Trophoblast cell (in vitro differentiated cells and primary cell): ENCODE results near the gene INPP4A.

Experiments used
- DNase-seq, 2 donors: peaks; one replicate each; pipeline ENCODE4 v3.0.0-alpha.2; 2016
- H2AFZ ChIP-seq: 2 replicates; pipeline ENCODE4 v1.6.1; 2013; ENCODE audit warnings: low read length, moderate library complexity, mild to moderate bottlenecking; ENCODE audit not compliant: insufficient read depth, poor library complexity
- H2AK5ac ChIP-seq: 2 replicates; pipeline ENCODE4 v1.6.1; 2013; ENCODE audit warnings: mild to moderate bottlenecking, low read length
- H2BK120ac ChIP-seq: 2 replicates; pipeline ENCODE4 v1.6.1; 2013; ENCODE audit warnings: low read length, mild to moderate bottlenecking, moderate library complexity; ENCODE audit not compliant: insufficient read depth, poor library complexity
- H2BK12ac ChIP-seq: 2 replicates; pipeline ENCODE4 v1.6.1; 2013; ENCODE audit warnings: mild to moderate bottlenecking, low read length, moderate library complexity
- H2BK5ac ChIP-seq: 2 replicates; pipeline ENCODE4 v1.6.1; 2013; ENCODE audit warnings: low read length, low read depth, moderate library complexity, mild to moderate bottlenecking; ENCODE audit not compliant: poor library complexity
- H3K14ac ChIP-seq: 2 replicates; pipeline ENCODE4 v1.6.1; 2013; ENCODE audit warnings: mild to moderate bottlenecking, low read length
- H3K18ac ChIP-seq: 2 replicates; pipeline ENCODE4 v1.6.1; 2013; ENCODE audit warnings: mild to moderate bottlenecking, low read length
- H3K23ac ChIP-seq: 2 replicates; pipeline ENCODE4 v1.6.1; 2013; ENCODE audit warnings: low read length
- H3K27ac ChIP-seq: 2 replicates; pipeline ENCODE4 v1.5.1; 2013; ENCODE audit warnings: low read depth, mild to moderate bottlenecking, inconsistent platforms, low read length, moderate library complexity
- H3K27me3 ChIP-seq: 2 replicates; pipeline ENCODE4 v1.6.1; 2013; ENCODE audit warnings: inconsistent platforms, mild to moderate bottlenecking, low read length, moderate library complexity; ENCODE audit not compliant: insufficient read depth
- H3K36me3 ChIP-seq, 2 experiments: 1 replicate in 1 of 2; 2 replicates in 1 of 2; pipeline ENCODE4 v1.6.1; 2013; ENCODE audit warnings: low read length in 2 of 2, mild to moderate bottlenecking in 2 of 2, moderate library complexity in 1 of 2; ENCODE audit not compliant: insufficient read depth in 2 of 2, control insufficient read depth in 1 of 2
- H3K4ac ChIP-seq: 2 replicates; pipeline ENCODE4 v1.6.1; 2013; ENCODE audit warnings: low read depth, mild to moderate bottlenecking, low read length, moderate library complexity
- H3K4me1 ChIP-seq, 2 experiments: 1 replicate in 1 of 2; 2 replicates in 1 of 2; pipeline ENCODE4 v1.6.1; 2013; ENCODE audit warnings: low read length in 2 of 2, mild to moderate bottlenecking in 2 of 2, moderate library complexity in 1 of 2; ENCODE audit not compliant: insufficient read depth in 2 of 2, control insufficient read depth in 1 of 2
- H3K4me2 ChIP-seq: 2 replicates; pipeline ENCODE4 v1.6.1; 2013; ENCODE audit warnings: inconsistent platforms, mild to moderate bottlenecking, low read length, moderate library complexity
- H3K4me3 ChIP-seq: 2 replicates; pipeline ENCODE4 v1.5.1; 2013; ENCODE audit warnings: mild to moderate bottlenecking, low read depth, low read length, inconsistent platforms
- H3K79me1 ChIP-seq: one replicate; pipeline ENCODE4 v1.6.1; 2013; ENCODE audit warnings: low read length
- H3K79me2 ChIP-seq: 2 replicates; pipeline ENCODE4 v1.6.1; 2013; ENCODE audit warnings: low read length, mild to moderate bottlenecking; ENCODE audit not compliant: control insufficient read depth, insufficient read depth, poor library complexity
- H3K9ac ChIP-seq: 2 replicates; pipeline ENCODE4 v1.6.1; 2013; ENCODE audit warnings: mild to moderate bottlenecking, low read length
- H3K9me3 ChIP-seq: 2 replicates; pipeline ENCODE4 v1.6.1; 2013; ENCODE audit warnings: low read depth, mild to moderate bottlenecking, control low read depth, inconsistent platforms, low read length; ENCODE audit not compliant: insufficient read depth
- H4K12ac ChIP-seq: 2 replicates; pipeline ENCODE4 v1.6.1; 2013; ENCODE audit warnings: low read depth, mild to moderate bottlenecking, low read length, moderate library complexity
- H4K8ac ChIP-seq: 2 replicates; pipeline ENCODE4 v1.6.1; 2013; ENCODE audit warnings: low read depth, mild to moderate bottlenecking, low read length, moderate library complexity
- H4K91ac ChIP-seq: one replicate; pipeline ENCODE4 v1.6.1; 2013; ENCODE audit warnings: low read depth, mild to moderate bottlenecking, low read length, moderate library complexity
- WGBS: extraction: QIAGEN DNeasy Blood & Tissue Kit; methylation state at CpG from one replicate; pipeline ENCODE4 v1.1.7; 2013; ENCODE audit warnings: missing lambda C conversion rate; ENCODE audit not compliant: insufficient read length, insufficient coverage; ENCODE audit errors: extremely low coverage; 5-methylcytosine and 5-hydroxymethylcytosine counted together

The INPP4A gene

DNA sequence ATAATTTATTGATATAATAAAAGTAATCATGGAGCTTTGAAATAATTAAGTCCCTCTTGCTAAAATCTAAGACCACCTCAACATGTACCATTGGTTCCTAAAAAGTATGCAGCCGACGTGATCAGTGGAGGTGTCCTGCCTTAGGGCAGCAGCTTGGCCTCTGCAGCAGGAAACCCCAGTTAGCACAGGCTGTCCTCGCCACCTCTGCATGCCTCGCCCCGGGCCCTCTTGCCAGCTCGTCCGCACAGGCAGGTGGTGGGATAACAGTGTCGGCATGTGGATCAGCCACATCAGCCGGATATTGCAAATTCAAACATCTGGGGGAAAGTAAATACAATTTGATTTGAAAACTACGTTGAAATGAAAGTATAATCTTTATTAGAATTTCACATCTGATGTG lies 140.7 kb downstream of the INPP4A start:
- H3K79me1 ChIP-seq, result no peaks in the 10 kb centered on the region
- H3K36me3 ChIP-seq, result peaks cover 13 to 24% of the 10 kb centered on the region in 2 experiments
- no peak overlapping the region for H4K12ac ChIP-seq
- H3K14ac ChIP-seq, result no peak overlapping the region
- DNase-seq, result no peak
- H3K23ac ChIP-seq, result no peak overlapping the region
- no peak overlapping the region for H2AFZ ChIP-seq
- no peak overlapping the region for H3K27ac ChIP-seq
- no peaks in the 10 kb centered on the region for H3K4me1 ChIP-seq
- no CpG with 5 or more reads among the region's 10 CpGs for WGBS
- no peak overlapping the region for H3K9ac ChIP-seq
- no peak overlapping the region for H2BK120ac ChIP-seq
- H2BK5ac ChIP-seq, result no peak overlapping the region
- no peak overlapping the region for H3K4me3 ChIP-seq
- H4K91ac ChIP-seq, result no peak overlapping the region
- no peak overlapping the region for H2AK5ac ChIP-seq
- H3K4ac ChIP-seq, result no peak overlapping the region
- H2BK12ac ChIP-seq, result no peak overlapping the region
- no peak overlapping the region for H3K18ac ChIP-seq
- H3K79me2 ChIP-seq, result peaks cover 2% of the 10 kb centered on the region
- H4K8ac ChIP-seq, result no peak overlapping the region
- H3K27me3 ChIP-seq, result no peaks in the 10 kb centered on the region
- no peaks in the 10 kb centered on the region for H3K9me3 ChIP-seq
- no peak overlapping the region for H3K4me2 ChIP-seq

DNA sequence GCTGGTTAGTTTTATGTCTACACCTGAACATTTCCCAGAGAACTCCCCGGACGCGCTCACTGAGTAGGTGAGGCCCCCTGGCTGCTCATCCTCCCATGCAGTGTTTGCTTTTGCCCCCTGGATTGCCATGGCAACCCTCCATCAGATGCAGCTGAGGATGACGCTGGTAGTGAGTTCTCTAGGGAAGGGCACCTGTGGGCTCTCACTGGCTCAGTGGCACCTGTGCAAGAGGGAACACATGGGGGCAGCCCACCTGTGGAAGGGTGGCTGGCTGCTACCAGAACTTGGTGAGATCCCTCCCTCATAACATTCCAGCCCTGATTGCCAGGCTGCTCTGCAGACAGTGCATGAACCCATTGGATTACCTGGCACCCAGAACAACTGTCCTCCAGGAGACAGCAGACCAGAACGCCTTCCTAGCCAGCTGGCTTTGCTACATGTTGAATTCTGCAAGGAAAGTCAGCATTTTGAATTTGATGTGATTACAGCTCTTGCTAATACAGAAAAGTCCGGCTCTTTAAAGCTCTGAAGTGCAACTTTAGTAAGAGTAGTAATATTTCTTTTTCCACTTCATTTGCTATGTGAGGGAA lies 142.0 kb downstream of the INPP4A start:
- H3K9ac ChIP-seq, result no peak overlapping the region
- H4K91ac ChIP-seq, result no peak overlapping the region
- WGBS, result no CpG with 5 or more reads among the region's 6 CpGs
- no peaks in the 10 kb centered on the region for H3K79me1 ChIP-seq
- H3K4me2 ChIP-seq, result no peak overlapping the region
- H3K4ac ChIP-seq, result no peak overlapping the region
- peaks cover 13 to 26% of the 10 kb centered on the region in 2 experiments for H3K36me3 ChIP-seq
- H4K8ac ChIP-seq, result no peak overlapping the region
- H3K27me3 ChIP-seq, result no peaks in the 10 kb centered on the region
- no peak overlapping the region for H2BK5ac ChIP-seq
- DNase-seq, result no peak
- no peak overlapping the region for H2BK120ac ChIP-seq
- no peak overlapping the region for H3K23ac ChIP-seq
- H2AFZ ChIP-seq, result no peak overlapping the region
- no peak overlapping the region for H2BK12ac ChIP-seq
- no peak overlapping the region for H3K27ac ChIP-seq
- no peak overlapping the region for H3K18ac ChIP-seq
- H3K14ac ChIP-seq, result no peak overlapping the region
- no peaks in the 10 kb centered on the region for H3K9me3 ChIP-seq
- no peak overlapping the region for H4K12ac ChIP-seq
- H2AK5ac ChIP-seq, result no peak overlapping the region
- no peak overlapping the region for H3K4me3 ChIP-seq
- H3K4me1 ChIP-seq, result no peaks in the 10 kb centered on the region
- peaks cover 2% of the 10 kb centered on the region for H3K79me2 ChIP-seq

DNA sequence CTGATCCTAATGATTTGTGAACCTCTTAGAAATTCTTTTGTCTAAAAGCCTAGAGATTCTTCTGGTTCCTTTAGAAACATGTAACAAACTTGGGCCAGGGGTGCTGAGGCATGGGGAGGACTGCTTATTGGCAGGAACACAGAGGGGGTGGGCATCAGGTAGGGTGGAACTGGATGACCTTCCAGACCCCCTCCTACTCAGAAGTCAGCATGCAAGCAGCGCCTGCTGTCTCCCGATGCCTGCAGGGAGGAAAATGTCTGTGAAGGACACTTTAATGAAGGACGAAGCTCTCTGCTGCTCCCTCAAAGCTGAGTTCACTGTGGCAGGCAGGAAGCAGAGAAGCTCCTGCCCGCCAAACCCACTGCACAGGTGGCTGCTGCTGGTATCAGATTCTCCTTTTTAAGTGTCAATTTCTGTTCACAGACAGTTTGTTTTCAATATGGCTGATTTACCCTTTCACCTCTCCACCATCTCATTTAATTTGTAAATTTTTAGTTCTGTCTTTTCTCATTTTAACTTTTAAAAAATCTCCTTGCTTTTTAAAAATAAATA lies 144.3 kb downstream of the INPP4A start:
- no peaks in the 10 kb centered on the region for H3K27me3 ChIP-seq
- H3K4ac ChIP-seq, result no peak overlapping the region
- no peak overlapping the region for H3K27ac ChIP-seq
- H4K91ac ChIP-seq, result no peak overlapping the region
- no peaks in the 10 kb centered on the region for H3K79me1 ChIP-seq
- no peak overlapping the region for H4K12ac ChIP-seq
- peaks cover 2% of the 10 kb centered on the region for H3K79me2 ChIP-seq
- no CpG with 5 or more reads among the region's 4 CpGs for WGBS
- H2BK12ac ChIP-seq, result no peak overlapping the region
- H2AFZ ChIP-seq, result no peak overlapping the region
- H2BK120ac ChIP-seq, result no peak overlapping the region
- peaks cover 3% of the 10 kb centered on the region for H3K9me3 ChIP-seq
- no peak for DNase-seq
- H3K4me2 ChIP-seq, result no peak overlapping the region
- H4K8ac ChIP-seq, result no peak overlapping the region
- H2AK5ac ChIP-seq, result no peak overlapping the region
- H3K36me3 ChIP-seq, result peaks cover 14 to 20% of the 10 kb centered on the region in 2 experiments
- H3K23ac ChIP-seq, result no peak overlapping the region
- no peak overlapping the region for H3K14ac ChIP-seq
- H3K9ac ChIP-seq, result no peak overlapping the region
- H2BK5ac ChIP-seq, result no peak overlapping the region
- H3K4me3 ChIP-seq, result no peak overlapping the region
- H3K18ac ChIP-seq, result no peak overlapping the region
- no peaks in the 10 kb centered on the region for H3K4me1 ChIP-seq

DNA sequence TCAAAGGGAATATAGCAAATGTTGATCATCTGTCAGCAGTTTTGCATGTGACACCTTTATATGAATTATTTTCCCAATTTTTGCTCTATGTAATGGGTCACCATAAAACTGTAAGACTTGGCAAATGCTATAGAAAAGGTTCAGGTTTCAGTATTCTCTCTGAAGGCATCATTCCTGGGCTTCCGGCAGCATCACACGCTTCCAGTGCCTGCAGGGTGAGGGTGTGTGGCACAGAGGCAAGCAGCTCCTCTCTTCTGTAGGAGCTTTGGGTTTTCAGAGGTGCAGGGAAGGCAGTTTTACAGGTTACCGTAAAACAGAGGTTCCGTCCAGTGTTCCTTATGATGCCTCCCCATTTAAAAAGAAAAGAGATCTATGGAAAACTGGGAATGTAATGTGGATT lies 144.8 kb downstream of the INPP4A start:
- Histone ChIP-seq H3K14ac (no peak overlapping the region), H4K8ac (no peak overlapping the region), H3K18ac (no peak overlapping the region), H3K79me2 (no peaks in the 10 kb centered on the region), H3K9me3 (peaks cover 3% of the 10 kb centered on the region), H3K4me1 (no peaks in the 10 kb centered on the region), H3K9ac (no peak overlapping the region), H2BK120ac (no peak overlapping the region), H4K91ac (no peak overlapping the region), H2BK5ac (no peak overlapping the region), H3K36me3 (peaks cover 10 to 17% of the 10 kb centered on the region in 2 experiments), H4K12ac (no peak overlapping the region), H2AFZ (no peak overlapping the region), H3K4me2 (no peak overlapping the region), H3K27ac (no peak overlapping the region), H2BK12ac (no peak overlapping the region), H3K4me3 (no peak overlapping the region), H3K79me1 (no peaks in the 10 kb centered on the region), H3K4ac (no peak overlapping the region), H2AK5ac (no peak overlapping the region), H3K27me3 (no peaks in the 10 kb centered on the region), H3K23ac (no peak overlapping the region)
- WGBS, result no CpG with 5 or more reads among the region's 4 CpGs
- DNase-seq, result no peak
